Ascending aorta (tissue), 2 donors: Measurements from ENCODE around the gene RAB4A. TPM values are rescaled to one million over a fixed set of nuclear protein-coding genes. Genes with fewer than 3 reads are reported as not detected.

Experiments
- DNase-seq, 2 donors: peaks; one replicate each; pipeline ENCODE4 v3.0.0-alpha.2; 2019; ENCODE audit warnings: low spot score in 2 of 2
- H3K27ac ChIP-seq, 2 donors: fragments of 200-600 bp; sonication (generic); one replicate each; pipeline ENCODE4 v1.5.1; 2016 to 2017; ENCODE audit warnings: mild to moderate bottlenecking in 1 of 2
- H3K27me3 ChIP-seq: fragments of 200-600 bp; sonication (generic); one replicate; pipeline ENCODE4 v1.5.1; 2017
- H3K36me3 ChIP-seq, 2 donors: fragments of 200-600 bp; sonication (generic); one replicate each; pipeline ENCODE4 v1.5.1; 2016
- H3K4me1 ChIP-seq, 2 donors: fragments of 200-600 bp; sonication (generic); one replicate each; pipeline ENCODE4 v1.5.1; 2016 to 2017; ENCODE audit warnings: mild to moderate bottlenecking in 1 of 2
- H3K4me3 ChIP-seq, 2 donors: fragments of 200-600 bp; sonication (generic); one replicate each; pipeline ENCODE4 v1.5.1; 2016 to 2017; ENCODE audit warnings: mild to moderate bottlenecking in 1 of 2
- H3K9me3 ChIP-seq, 2 donors: fragments of 200-600 bp; sonication (generic); one replicate each; pipeline ENCODE4 v1.5.1; 2016
- intact Hi-C: fragments of 100-400 bp; cut with DNase I; formaldehyde crosslinking; loops from one replicate; pipeline ENCODE4 v1.15.1; 2023
- total RNA-seq: library from RNA; depleted of rRNA; stranded (reverse); fragments of >200 nt; gene quantifications from one replicate; pipeline ENCODE4 v1.1.0, GENCODE V29; 2016
- TF ChIP-seq, protein P1 (sequence below), 3 experiments: fragments of 200-600 bp in 2 of 3; fragments of 450-650 bp in 1 of 3; sonication (generic) in 2 of 3; IDR thresholded peaks; one replicate each; pipeline ENCODE4 v1.5.1; 2016 to 2019; ENCODE audit warnings: antibody characterized with exemption in 3 of 3, mild to moderate bottlenecking in 1 of 3, moderate library complexity in 1 of 3

RAB4A gene, protein sequence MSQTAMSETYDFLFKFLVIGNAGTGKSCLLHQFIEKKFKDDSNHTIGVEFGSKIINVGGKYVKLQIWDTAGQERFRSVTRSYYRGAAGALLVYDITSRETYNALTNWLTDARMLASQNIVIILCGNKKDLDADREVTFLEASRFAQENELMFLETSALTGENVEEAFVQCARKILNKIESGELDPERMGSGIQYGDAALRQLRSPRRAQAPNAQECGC
- 6.0 TPM for total RNA-seq

DNA sequence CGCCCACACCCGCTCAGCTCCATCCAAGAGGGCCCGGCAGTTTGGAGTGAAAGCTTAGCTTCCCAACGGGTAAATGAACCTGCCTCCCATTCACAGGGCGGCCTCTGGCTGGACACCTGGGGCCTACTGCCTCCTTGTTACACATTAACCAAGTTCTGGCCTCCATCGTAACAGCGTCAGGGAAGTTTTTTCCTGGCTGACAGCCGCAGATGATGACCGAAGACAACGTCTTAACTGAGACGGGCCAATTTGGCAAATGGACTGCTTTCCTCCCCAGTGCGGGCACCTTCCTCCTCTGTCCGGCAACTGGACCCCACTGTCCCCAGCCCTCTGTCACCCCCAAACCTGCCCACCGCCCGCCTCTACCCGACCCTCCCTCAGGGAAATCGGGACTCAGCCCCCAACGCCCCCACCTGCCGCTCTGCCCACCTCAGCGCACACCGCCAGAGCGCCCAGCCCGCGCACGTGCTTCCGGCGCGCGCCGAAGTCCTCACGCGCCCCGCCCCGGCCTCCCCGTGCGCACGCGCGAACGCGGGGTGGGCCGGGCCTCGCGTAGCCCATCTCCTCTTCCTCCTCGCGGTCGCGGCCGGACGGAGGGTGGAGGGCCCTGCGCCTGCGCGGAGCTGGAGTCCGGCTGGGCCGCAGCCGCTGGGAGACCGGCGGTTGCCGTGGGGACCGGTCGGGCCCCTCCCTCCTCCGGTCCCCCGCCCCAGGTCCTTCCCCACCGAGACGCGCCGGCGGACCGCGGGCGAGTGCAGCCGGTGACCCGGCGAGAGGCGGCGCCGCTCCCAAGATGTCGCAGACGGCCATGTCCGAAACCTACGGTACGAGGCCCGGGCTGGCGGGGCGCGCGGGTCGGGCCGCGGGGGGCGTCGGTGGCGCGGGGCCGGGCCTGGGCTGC, at the start of gene RAB4A:
Gene RAB4A (plus strand): TSS at position 565 of the 901 bp plus-strand sequence. CDS start 229 bp downstream, at position 794.
- Histone ChIP-seq H3K36me3 (no peaks in the 10 kb centered on the region), H3K27ac (peak within 1 kb of the TSS; percentile 84), H3K9me3 (peaks cover 0 to 8% of the 10 kb centered on the region in 2 donors), H3K27me3 (no peaks in the 10 kb centered on the region), H3K4me3 (peak within 1 kb of the TSS; percentile 77 to 97), H3K4me1 (peaks cover 8 to 34% of the 10 kb centered on the region in 2 donors)
- TF ChIP-seq, protein P1, sequence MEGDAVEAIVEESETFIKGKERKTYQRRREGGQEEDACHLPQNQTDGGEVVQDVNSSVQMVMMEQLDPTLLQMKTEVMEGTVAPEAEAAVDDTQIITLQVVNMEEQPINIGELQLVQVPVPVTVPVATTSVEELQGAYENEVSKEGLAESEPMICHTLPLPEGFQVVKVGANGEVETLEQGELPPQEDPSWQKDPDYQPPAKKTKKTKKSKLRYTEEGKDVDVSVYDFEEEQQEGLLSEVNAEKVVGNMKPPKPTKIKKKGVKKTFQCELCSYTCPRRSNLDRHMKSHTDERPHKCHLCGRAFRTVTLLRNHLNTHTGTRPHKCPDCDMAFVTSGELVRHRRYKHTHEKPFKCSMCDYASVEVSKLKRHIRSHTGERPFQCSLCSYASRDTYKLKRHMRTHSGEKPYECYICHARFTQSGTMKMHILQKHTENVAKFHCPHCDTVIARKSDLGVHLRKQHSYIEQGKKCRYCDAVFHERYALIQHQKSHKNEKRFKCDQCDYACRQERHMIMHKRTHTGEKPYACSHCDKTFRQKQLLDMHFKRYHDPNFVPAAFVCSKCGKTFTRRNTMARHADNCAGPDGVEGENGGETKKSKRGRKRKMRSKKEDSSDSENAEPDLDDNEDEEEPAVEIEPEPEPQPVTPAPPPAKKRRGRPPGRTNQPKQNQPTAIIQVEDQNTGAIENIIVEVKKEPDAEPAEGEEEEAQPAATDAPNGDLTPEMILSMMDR (IDR thresholded peaks at IDR 0.05), result no peak
- intact Hi-C loops, result loop anchor here (2.0 to 10.0 kb wide), 2 partner anchors 72 to 786 kb away; partner anchors contain the start of genes CCSAP and RNF187
- peak; percentile 40 to 89 for DNase-seq

DNA sequence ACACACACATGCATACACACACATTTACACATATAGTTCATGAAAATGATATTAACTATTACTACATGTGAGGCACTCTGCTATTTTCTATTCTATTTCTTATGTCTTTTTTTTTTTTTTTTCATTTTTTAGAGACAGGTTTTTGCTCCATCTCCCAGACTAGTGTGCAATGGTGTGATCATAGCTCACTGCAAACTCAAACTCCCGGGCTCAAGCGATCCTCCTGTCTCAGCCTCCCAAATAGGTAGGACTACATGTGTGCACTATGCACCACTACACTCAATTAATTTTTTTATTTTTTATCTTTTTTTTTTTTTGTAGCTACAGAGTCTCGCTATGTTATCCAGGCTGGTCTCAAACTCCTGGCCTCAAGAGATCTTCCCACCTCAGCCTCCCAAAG, 48.8 kb upstream of the RAB4A start:
- DNase-seq, result no peak
- intact Hi-C loops, result loop anchor here (10.0 kb wide), 1 partner anchor 127 kb away; no protein-coding TSS in a partner anchor
- H3K9me3 ChIP-seq, result no peaks in the 10 kb centered on the region

GRCh38 chr1:229223498-229223897, 47.4 kb upstream of the RAB4A start:
- no peaks in the 10 kb centered on the region for H3K9me3 ChIP-seq
- intact Hi-C loops, result loop anchor here (10.0 kb wide), 1 partner anchor 129 kb away; no protein-coding TSS in a partner anchor
- no peaks in the 10 kb centered on the region for H3K27me3 ChIP-seq
- TF ChIP-seq, protein P1 (IDR thresholded peaks at IDR 0.05), result no peak
- DNase-seq, result no peak
- H3K4me1 ChIP-seq, result peaks cover 0 to 13% of the 10 kb centered on the region in 2 donors
- H3K4me3 ChIP-seq, result no peak overlapping the region
- H3K36me3 ChIP-seq, result no peaks in the 10 kb centered on the region
- no peak overlapping the region for H3K27ac ChIP-seq

More for the DNA sequence above, 48.8 kb upstream of the RAB4A start:
- TF ChIP-seq, protein P1 (IDR thresholded peaks at IDR 0.05), result no peak
- H3K4me3 ChIP-seq, result no peak overlapping the region
- H3K27ac ChIP-seq, result no peak overlapping the region
- peaks cover 0 to 11% of the 10 kb centered on the region in 2 donors for H3K4me1 ChIP-seq
- H3K36me3 ChIP-seq, result no peaks in the 10 kb centered on the region
- H3K27me3 ChIP-seq, result no peaks in the 10 kb centered on the region

DNA sequence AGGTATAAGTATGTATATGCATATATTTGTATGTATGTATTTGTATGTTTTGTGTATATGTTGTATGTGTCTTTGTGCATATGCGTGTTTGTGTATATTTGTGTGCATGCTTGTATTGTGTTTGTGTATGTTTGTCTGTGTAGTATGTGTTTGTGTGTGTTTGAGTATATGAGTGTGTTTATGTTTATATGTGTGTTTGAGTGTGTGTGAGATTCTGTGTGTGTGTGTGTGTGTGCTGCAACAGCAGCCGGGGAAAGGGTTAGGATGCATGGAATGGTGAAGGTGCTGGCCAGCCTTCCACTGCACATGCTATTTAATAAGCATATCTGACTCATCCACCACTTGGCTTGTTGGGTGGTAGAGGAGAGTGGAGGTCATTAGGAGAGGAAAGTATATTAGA, 46.6 kb upstream of the RAB4A start:
- Histone ChIP-seq H3K27ac (no peak overlapping the region), H3K9me3 (no peaks in the 10 kb centered on the region), H3K27me3 (no peaks in the 10 kb centered on the region), H3K36me3 (no peaks in the 10 kb centered on the region), H3K4me1 (peaks cover 0 to 16% of the 10 kb centered on the region in 2 donors), H3K4me3 (no peak overlapping the region)
- TF ChIP-seq, protein P1 (IDR thresholded peaks at IDR 0.05), result no peak
- intact Hi-C loops, result loop anchor here (10.0 kb wide), 1 partner anchor 130 kb away; no protein-coding TSS in a partner anchor
- no peak for DNase-seq

DNA sequence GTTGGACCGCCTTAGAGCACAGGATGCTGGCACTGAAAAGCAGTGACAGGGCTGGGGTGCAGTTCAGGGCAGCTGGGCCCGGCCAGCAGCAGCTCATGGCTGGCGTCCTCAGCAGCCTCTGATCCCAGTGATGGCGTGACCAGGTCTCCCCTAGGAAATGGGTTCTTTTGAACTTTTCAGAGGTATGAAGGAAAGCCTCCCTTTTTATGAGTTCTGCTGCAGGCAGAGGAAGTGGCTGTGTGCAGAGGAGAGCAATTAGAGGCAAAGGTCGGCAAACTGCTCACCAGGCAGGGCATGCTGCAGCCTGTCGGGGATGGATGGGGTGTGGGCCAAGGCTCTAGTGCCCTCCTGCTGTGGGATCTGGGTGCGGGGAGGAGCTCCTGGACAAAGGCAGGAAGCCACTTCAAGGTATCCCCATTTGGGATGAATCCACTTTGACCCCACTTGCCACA, 45.6 kb upstream of the RAB4A start:
- intact Hi-C loops, result loop anchor here (5.0 to 10.0 kb wide), 2 partner anchors 131 to 323 kb away; no protein-coding TSS in a partner anchor
- no peak overlapping the region for H3K4me3 ChIP-seq
- DNase-seq, result no peak
- TF ChIP-seq, protein P1 (IDR thresholded peaks at IDR 0.05), result no peak
- H3K27ac ChIP-seq, result no peak overlapping the region
- H3K36me3 ChIP-seq, result no peaks in the 10 kb centered on the region
- H3K4me1 ChIP-seq, result peaks cover 5 to 27% of the 10 kb centered on the region in 2 donors
- H3K27me3 ChIP-seq, result no peaks in the 10 kb centered on the region
- H3K9me3 ChIP-seq, result no peaks in the 10 kb centered on the region
